PFSK-1 (cell line): ENCODE measurements around the gene UNC80.

Experiments used
- FOXP2 ChIP-seq: optimal IDR thresholded peaks from 2 replicates; pipeline ENCODE3; 2011; ENCODE audit warnings: borderline replicate concordance, control low read depth, inconsistent platforms; ENCODE audit not compliant: insufficient read depth; ENCODE audit errors: extremely low read length, extremely low read depth
- POLR2AphosphoS5 ChIP-seq: IDR thresholded peaks from 2 replicates; pipeline ENCODE4 v1.6.1; 2012; ENCODE audit warnings: low read depth, mild to moderate bottlenecking, control low read depth, low read length, moderate library complexity
- SIN3A ChIP-seq: IDR thresholded peaks from 2 replicates; pipeline ENCODE4 v1.6.1; 2012; ENCODE audit warnings: mild to moderate bottlenecking, low read length, moderate library complexity, borderline replicate concordance; ENCODE audit not compliant: insufficient read depth
- TAF1 ChIP-seq: IDR thresholded peaks from 2 replicates; pipeline ENCODE4 v1.6.1; 2012; ENCODE audit warnings: low read length, control low read depth, borderline replicate concordance; ENCODE audit not compliant: insufficient read depth
- TF ChIP-seq, protein P1 (sequence below), 2 experiments: IDR thresholded peaks; 2 replicates each; pipeline versions ENCODE4 v1.6.1 to v1.8.0; 2011 to 2012; ENCODE audit warnings: low read depth in 2 of 2, low read length in 2 of 2, control low read depth in 1 of 2, inconsistent platforms in 1 of 2, mild to moderate bottlenecking in 1 of 2, moderate library complexity in 1 of 2; ENCODE audit not compliant: insufficient read depth in 1 of 2

DNA sequence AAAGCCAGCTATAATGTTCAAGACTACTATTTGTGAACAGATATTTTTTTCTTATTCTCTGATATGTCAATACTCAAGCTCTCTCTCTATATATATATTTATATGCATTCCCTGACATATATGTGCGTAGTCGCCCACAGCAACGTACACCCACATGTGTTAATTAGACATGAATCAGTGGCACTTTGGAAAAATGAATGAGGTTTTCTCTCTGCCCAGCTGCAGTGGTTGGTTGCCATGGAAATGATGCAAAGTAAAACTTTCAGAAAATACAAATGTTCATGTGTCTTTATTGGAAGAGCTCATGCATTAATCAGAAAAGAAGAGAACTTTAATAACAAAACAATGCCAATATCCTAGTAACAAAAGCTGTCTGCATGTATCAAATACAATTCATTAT, 34.7 kb downstream of the UNC80 start:
- no peak for TF ChIP-seq POLR2AphosphoS5
- TF ChIP-seq, protein P1, sequence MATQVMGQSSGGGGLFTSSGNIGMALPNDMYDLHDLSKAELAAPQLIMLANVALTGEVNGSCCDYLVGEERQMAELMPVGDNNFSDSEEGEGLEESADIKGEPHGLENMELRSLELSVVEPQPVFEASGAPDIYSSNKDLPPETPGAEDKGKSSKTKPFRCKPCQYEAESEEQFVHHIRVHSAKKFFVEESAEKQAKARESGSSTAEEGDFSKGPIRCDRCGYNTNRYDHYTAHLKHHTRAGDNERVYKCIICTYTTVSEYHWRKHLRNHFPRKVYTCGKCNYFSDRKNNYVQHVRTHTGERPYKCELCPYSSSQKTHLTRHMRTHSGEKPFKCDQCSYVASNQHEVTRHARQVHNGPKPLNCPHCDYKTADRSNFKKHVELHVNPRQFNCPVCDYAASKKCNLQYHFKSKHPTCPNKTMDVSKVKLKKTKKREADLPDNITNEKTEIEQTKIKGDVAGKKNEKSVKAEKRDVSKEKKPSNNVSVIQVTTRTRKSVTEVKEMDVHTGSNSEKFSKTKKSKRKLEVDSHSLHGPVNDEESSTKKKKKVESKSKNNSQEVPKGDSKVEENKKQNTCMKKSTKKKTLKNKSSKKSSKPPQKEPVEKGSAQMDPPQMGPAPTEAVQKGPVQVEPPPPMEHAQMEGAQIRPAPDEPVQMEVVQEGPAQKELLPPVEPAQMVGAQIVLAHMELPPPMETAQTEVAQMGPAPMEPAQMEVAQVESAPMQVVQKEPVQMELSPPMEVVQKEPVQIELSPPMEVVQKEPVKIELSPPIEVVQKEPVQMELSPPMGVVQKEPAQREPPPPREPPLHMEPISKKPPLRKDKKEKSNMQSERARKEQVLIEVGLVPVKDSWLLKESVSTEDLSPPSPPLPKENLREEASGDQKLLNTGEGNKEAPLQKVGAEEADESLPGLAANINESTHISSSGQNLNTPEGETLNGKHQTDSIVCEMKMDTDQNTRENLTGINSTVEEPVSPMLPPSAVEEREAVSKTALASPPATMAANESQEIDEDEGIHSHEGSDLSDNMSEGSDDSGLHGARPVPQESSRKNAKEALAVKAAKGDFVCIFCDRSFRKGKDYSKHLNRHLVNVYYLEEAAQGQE (IDR thresholded peaks at IDR 0.05; ENCODE audit: insufficient read depth in 1 of 2, low read depth in 2 of 2, low read length in 2 of 2): no peak
- TF ChIP-seq FOXP2: no peak
- TF ChIP-seq TAF1: no peak
- no peak for TF ChIP-seq SIN3A
